ENCODE results near the gene RASSF3.

RASSF3 gene

DNA sequence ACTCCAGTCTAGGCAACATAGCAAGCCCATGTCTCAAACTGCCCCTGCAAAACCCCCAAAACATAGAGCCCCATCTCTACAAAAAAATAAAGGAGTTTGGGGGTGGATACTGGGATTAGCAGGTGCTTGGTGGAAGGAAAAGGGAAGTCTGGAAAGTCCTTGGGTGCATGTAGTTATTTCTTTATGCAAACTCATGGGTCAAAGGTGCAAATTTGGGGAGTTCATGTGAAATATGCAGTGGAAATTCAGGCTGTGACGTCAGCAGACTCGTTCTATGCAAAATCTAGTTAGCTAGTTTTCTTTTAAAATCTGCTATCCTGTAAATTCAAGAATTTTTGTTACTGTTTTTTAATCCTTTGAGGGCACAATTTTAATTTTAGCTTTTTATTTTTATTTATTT is 97.6 kb downstream of the RASSF3 start:
- H3K4me3 ChIP-seq (replicated peaks; ENCODE audit: low read depth, low read length): no peak overlapping the region
- TF ChIP-seq, protein P1, sequence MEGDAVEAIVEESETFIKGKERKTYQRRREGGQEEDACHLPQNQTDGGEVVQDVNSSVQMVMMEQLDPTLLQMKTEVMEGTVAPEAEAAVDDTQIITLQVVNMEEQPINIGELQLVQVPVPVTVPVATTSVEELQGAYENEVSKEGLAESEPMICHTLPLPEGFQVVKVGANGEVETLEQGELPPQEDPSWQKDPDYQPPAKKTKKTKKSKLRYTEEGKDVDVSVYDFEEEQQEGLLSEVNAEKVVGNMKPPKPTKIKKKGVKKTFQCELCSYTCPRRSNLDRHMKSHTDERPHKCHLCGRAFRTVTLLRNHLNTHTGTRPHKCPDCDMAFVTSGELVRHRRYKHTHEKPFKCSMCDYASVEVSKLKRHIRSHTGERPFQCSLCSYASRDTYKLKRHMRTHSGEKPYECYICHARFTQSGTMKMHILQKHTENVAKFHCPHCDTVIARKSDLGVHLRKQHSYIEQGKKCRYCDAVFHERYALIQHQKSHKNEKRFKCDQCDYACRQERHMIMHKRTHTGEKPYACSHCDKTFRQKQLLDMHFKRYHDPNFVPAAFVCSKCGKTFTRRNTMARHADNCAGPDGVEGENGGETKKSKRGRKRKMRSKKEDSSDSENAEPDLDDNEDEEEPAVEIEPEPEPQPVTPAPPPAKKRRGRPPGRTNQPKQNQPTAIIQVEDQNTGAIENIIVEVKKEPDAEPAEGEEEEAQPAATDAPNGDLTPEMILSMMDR (IDR thresholded peaks at IDR 0.05; ENCODE audit: low read length, missing control alignments): no peak
- no peak for DNase-seq (ENCODE audit: low read depth)

DNA sequence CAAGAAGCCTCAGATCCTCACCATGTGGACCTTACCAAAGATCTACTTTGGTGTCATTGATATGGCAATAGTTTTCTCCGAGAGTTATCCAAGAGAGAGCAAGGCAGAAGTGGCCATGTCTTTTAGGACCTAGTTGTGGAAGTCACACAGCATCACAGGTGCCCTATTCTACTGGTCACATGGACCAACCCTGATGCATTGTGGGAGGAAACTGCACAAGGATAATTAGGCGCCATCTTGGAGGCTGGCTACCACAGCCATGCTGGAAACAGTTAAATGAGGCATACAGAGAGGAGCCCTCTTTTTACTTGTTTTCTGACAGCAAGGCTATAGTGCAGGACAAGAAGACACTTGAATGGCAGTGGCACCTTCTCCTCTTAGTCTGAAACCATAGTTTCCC is 99.1 kb downstream of the RASSF3 start:
- no peak overlapping the region for H3K4me3 ChIP-seq (replicated peaks; ENCODE audit: low read depth, low read length)
- no peak for DNase-seq (ENCODE audit: low read depth)
- TF ChIP-seq, protein P1 (IDR thresholded peaks at IDR 0.05; ENCODE audit: low read length, missing control alignments): no peak

DNA sequence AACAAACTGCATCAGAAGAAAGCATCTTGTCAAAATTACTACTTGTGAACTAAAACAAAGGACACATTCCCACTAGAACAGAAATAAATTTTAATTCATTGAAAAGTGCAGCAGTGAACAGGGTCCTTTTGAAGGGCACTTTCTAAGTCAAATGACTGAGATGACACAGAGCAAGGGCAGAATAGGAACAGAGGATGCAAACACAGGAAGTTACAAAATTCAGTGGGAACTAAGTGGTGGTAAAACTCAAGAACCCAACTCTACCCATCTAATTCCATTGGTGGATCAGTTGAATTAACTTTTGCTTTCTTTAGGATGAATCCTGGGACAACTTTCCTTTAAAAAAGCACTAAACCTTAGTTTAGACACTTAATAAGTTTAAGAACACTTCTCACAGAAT is 103.1 kb downstream of the RASSF3 start:
- no peak overlapping the region for H3K4me3 ChIP-seq (replicated peaks; ENCODE audit: low read depth, low read length)
- no peak for DNase-seq (ENCODE audit: low read depth)
- TF ChIP-seq, protein P1 (IDR thresholded peaks at IDR 0.05; ENCODE audit: low read length, missing control alignments): no peak

DNA sequence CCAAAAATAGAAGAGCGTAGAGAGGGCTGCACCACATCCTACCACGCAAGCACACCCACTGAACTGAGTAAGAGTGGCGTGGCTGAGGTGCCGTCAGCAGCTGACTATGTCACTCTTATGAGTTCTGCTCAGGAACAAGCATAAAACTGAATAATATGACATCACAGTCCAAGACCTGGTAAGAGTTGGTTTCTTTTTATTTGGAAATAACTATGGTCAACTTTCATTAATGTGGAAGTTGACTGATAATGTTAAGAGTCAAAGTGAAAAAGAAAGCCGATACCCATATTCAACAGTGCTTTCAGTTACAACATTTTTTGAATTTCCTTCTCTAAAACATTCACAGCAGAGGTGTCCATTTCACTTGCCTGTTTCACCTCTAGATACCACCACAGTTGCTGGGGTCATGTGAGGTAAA is 104.3 kb downstream of the RASSF3 start:
- no peak overlapping the region for H3K4me3 ChIP-seq (replicated peaks; ENCODE audit: low read depth, low read length)
- DNase-seq (ENCODE audit: low read depth): no peak
- TF ChIP-seq, protein P1 (IDR thresholded peaks at IDR 0.05; ENCODE audit: low read length, missing control alignments): no peak

DNA sequence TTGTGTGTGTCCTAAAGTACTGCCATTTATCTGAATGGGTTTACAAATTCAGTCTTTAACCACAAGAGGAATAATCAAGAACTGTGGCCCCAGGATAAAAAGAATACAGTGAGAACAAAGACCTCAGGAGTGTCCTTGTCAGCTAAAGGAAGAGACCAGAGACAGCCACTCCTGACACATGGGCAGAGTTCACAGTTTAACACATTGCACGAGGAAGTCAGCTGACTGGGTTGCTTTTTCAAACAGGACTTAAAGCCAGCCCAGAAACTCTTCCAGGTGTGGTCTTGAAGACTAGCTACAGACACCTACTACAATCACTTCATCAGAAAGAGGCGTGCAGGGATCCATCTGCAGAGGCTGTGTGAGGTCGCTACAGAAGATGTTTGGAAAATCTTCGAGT is 106.1 kb downstream of the RASSF3 start:
- no peak overlapping the region for H3K4me3 ChIP-seq (replicated peaks; ENCODE audit: low read depth, low read length)
- DNase-seq (ENCODE audit: low read depth): no peak
- TF ChIP-seq, protein P1 (IDR thresholded peaks at IDR 0.05; ENCODE audit: low read length, missing control alignments): no peak

DNA sequence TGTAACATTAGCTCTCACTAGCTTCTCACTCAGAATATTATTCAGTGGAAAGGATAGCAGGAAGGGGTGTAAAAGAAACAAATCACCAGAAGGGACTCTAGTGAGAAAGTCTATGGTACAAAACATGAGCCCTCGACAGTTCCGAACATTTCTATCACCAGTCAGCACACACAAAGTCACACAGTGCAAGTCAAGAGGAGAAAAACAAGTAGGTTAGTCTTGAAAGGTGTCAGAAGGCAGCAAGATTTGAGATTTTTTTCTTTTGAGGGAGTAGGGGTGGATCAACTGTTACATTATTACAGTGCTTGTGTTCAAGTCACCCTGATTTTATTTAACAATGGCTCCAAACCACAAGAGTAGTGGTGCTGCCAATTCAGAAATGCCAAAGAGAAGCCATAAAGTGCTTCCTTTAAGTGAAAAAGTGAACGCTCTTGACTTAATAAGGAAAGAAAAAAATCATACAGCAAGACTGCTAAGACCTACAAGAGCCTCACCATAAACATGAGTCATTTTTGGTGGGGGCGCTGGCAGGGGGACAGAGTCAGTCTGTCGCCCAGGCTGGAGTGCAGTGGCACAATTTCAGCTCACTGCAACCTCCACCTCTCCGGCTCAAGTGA is 106.7 kb downstream of the RASSF3 start:
- TF ChIP-seq, protein P1 (IDR thresholded peaks at IDR 0.05; ENCODE audit: low read length, missing control alignments): no peak
- H3K4me3 ChIP-seq (replicated peaks; ENCODE audit: low read depth, low read length): no peak overlapping the region
- no peak for DNase-seq (ENCODE audit: low read depth)

DNA sequence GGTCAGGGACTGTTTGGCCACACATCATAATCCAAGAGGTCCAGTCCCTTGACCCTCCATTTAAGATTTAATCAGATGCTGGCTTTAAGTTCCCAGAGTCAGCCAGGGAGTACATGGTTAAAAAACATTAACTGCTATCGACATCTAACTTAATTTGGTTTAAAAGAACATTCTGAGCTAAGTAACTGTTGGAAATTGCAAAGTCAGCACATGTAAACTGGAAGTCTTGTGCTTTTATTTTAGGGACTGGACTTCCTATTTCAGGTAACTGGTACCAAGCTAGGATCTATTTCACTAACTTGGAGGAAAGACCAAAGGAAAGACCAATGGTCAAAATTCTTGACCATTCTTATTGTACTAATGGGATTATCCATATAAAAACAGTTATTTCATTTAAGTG is 108.4 kb downstream of the RASSF3 start:
- TF ChIP-seq, protein P1 (IDR thresholded peaks at IDR 0.05; ENCODE audit: low read length, missing control alignments): no peak
- DNase-seq (ENCODE audit: low read depth): no peak
- H3K4me3 ChIP-seq (replicated peaks; ENCODE audit: low read depth, low read length): no peak overlapping the region

Measured in fibroblast of pulmonary artery (primary cell).